ENCODE results near the gene GLRX5. TPM values are rescaled to one million over a fixed set of nuclear protein-coding genes. Genes with fewer than 3 reads are reported as not detected.

Gene GLRX5
- total RNA-seq: 15.1 TPM

DNA sequence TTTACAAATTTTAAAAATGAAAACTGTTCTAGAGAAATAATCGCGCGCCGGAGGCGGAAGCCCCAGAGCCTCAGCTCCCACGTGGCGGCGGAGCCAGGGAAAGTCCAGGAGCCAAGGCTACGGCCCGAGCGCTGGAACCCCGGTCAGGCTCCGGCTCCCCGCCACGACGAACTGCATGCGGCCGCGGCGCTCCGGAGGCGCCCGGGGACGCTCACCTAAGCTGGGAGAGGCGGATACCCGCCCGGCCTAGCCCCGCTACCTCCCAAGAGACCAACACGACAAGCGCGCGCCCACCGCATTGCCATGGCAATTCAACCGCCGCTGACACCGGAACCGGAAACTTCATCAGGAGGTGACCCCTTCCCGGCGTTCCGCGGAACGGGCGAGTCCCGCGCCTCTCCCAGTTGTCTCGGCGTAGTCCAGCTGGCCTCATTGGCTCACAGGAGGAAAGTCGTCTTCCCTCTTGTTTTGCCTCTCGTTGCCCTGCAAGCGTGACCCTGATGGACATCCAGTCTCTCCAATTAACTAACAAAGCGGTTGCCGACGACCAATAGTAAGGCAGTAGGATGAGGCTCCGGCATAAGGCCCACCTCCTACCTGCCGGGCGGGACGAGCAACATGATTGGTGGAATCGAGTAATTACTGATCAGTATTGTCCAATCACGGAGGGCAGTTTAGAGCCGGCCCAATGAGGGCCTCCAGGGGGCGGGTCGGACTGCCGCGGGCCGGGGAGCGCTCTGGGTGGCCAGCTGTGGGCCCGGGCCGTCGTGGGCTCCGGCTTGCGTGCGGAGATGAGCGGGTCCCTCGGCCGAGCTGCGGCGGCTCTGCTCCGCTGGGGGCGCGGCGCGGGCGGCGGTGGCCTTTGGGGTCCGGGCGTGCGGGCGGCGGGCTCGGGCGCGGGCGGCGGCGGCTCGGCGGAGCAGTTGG is at the start of gene GLRX5:
Gene GLRX5 (plus strand): TSS at position 752 of the 927 bp plus-strand sequence. CDS start 40 bp downstream, at position 792.
- DNase-seq (ENCODE audit: low read depth in 2 of 3, low spot score in 2 of 3): peak; percentile 93 to 100 (median 100)

DNA sequence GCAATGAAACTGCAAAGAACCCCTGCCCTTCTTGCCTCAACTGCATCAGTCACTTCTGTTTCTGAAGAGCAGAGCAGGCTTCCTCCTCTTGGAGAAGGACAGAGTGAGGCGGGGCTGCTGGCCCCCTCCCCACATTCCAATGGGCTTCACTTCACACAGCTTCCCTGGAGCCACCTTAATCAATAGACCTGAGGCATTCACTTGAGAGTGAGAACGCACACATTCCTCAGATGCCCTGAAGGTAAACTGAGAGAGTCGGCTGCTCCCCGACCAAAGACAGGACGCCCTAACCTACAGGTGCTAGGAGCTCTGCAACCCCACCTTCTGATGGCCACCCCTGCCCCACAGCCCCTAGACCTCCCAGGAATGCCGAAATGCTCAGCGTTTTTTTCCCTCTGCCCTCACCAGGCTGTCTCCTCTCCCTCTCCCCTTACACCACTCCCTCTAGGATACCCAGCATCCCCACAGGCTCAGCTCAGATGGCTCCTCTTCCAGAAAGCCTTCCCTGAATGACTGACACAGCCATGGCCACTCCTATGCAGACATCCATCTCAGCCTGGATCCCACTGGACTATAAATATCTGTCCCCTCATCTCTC is 49.5 kb upstream of the GLRX5 start:
- no peak for DNase-seq (ENCODE audit: low read depth in 2 of 3, low spot score in 2 of 3)

DNA sequence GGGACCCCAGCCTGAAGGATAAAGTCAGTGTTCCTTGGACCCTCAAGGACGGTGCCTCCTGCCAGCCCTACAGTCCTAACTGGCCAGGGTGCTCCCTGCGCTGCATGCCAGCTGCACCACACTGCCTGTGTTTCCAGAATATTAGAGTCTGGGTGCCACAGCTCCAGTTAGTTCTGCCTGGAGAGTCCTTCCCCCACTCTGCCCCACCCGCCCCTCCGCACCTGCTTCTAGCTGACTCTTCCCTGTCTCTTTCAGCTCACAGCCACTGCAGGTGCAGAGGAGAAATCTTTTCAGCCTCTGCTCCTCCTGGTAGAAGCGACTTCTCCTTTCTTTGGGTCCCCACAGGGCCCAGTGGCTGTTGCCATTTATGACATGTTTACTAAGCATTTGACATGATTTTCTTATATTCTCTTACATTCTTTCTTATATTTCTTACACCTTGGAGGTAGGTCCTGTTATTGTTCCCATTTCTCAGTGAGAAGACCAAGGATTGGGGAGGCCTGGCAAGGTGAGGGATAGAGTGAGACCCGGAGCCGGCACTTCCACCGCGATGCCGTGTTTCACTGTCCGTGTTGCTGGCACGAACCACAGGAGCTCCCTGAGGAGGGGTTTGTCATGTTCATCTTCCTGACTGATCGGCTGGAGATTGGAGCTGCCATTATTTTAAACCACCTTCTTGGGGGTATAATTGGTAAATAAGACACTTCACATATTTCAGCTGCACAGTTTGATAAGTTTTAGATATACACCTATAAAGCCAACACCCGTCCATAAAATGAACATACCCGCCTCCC is 47.8 kb upstream of the GLRX5 start:
- peak in 1 of 3 donors; percentile 29 for DNase-seq (ENCODE audit: low read depth in 2 of 3, low spot score in 2 of 3)

DNA sequence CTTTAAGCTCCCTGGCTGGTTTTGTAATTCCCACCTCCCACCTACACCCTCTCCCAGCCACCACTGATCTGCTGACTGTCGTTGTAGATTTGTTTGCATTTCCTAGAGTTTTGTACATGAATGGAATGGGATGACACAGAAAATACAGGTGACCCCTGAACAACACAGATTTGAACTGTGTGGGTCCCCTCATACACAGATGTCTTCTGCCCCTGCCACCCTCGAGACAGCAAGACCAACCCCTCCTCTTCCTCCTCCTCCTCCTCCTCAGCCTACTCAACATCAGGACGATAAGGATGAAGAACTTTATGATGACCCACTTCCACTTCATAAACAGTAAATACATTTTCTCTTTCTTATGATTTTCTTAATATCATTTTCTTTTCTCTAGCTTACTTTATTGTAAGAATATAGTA is 47.2 kb upstream of the GLRX5 start:
- DNase-seq (ENCODE audit: low read depth in 2 of 3, low spot score in 2 of 3): no peak

DNA sequence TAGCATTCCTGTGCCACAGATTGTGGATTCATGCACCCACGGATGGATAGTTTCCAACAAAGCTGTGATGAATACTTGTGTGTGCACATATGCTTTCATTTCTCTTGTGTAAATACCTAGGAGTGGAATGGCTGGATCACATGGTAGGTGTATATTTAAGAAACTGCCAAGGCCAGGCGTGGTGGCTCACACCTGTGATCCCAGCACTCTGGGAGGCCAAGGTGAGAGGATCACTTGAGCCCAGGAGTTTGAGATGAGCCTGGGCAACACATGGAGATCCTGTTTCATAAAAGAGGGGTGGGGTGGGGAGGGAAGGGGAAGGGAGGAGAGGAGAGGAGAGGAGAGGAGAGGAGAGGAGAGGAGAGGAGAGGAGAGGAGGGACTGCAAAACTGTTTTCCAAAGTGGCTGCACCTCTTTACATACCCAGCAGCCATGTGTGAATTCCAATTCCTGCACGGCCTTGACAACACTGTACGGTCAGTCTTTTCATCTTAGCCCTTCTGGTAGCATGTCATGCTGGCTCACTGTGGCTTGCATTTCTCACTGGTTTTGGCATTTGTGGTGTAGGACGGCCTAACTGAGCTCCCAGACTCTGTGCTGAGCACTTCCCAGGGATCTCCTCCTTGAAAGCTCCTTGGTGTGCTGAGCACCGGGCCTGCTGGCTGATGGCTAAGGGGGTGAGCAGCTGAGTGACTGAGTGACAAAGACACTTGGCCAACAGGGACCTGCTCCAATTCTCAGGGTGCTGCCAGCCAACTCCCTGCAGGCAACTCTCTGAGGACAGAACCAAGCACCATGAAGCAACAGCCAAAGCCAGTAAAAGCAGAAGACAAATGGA is 46.3 kb upstream of the GLRX5 start:
- DNase-seq (ENCODE audit: low read depth in 2 of 3, low spot score in 2 of 3): no peak

DNA sequence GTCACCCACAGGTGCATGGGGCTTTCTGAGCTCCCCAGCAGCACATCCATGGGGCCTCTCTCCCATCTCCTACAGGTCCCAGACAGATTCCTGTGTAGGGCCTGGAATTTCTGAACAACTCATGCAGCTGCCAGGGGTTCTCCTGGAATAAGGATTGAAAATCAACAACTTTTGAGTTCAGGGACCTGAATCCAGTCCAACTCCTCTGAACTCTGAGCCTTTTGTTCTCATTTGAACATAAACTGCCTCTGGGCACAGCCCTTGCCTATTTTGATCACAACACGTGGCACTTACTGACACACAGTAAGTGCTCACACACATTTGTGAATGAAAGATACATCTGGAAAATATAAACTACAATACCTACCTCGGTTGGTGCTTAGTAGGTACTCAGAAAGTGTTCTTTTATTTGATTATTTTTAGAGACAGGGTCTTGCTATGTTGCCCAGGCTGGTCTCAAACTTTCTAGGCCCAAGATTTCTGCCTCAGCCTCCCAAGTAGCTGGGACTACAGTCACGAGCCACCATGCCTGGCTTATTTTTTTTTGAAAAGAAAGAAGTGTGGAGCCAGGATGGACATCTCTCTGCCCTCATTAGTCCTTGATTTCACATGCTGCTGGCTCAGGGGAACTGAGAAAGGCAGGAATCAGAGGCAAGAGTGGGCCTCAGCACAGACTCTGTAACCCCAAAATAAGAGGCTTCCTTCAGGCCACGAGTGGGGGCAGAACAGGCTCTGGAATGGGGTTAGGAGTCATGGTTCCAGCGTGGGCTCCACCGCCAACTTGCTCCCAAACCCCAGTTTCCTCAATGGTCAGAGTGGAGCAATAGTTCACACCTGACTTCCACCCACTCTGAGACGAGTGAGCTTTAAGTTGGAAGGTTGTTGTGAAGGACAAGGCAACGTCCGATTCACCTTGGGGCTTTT is 45.4 kb upstream of the GLRX5 start:
- DNase-seq (ENCODE audit: low read depth in 2 of 3, low spot score in 2 of 3): no peak

DNA sequence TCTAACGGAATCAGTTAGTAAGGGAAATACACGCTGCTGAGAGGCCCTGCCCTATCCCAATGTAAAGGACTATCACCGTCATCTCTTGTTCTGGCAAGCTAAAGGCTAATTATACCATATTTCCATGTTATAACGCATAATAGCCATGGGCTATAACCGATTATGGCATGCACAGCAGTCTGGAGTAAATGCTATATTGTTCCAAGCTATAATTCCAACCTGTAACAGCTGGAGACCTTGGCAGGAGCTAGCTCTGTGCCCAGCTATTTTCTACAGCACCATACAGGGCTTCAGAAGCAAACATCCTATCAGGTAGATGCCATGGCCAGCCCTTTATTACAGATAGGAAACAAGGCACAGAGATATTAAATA is 44.7 kb upstream of the GLRX5 start:
- DNase-seq (ENCODE audit: low read depth in 2 of 3, low spot score in 2 of 3): no peak

DNA sequence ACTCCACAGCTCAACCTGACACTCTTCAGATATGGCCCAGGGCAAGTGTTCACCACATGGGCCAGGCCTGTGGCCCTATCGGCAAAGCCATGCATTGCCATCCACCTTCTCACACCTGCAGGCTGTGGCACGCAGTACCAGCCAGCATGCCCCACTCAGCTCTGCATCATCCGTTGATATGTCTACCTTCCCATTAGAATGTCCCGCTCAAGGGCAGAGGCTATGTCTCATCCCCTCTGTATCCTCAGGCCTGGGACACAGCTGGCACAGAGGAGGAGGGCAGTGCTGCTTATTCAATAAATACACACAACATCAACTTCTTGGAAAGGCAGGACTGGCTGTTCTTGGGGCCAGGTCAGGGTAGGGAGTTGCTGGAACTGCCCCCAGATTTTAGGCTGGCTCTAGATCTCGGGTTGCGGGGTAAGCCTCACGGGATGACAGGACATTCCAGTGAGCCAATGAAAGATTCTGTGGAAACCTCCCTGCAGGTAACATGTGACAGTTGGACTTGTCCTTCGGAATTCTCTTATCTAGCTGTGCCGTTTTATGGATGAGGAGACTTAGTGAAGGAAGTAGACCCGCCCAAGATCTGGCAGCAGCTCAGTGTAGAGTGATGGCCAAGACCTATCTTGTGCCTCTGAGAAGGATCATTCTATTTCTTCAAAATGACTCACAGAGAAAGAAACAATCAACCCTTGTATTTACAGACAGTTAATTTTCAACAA is 44.0 kb upstream of the GLRX5 start:
- no peak for DNase-seq (ENCODE audit: low read depth in 2 of 3, low spot score in 2 of 3)

DNA sequence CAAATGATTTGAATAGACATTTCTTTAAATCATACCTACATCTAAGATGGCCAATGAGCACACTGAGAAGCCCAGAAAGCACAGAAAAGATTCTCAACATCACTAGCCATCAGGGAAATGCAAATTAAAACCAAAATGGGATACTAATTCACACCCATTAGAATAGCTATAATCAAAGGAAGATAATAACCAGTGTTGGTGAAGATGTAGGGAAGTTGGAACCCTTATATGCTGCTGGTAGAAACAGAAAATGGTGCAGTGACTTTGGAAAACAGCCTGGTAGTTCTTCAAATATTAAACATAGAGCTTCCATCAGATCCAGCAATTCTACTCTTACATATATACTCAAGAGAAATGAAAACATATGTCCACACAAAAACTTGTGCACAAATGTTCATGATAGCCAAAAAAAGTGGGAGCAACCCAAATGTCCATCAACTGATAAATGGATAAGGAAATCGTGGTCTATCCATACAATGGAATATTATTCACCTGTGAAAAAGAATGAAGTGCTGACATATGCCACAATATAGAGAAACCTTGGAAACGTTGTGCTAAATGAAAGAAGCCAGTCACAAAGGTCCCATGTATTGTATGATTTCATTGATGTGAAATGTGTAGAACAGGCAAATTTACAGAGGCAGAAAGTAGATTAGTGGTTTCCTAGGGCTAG is 42.8 kb upstream of the GLRX5 start:
- DNase-seq (ENCODE audit: low read depth in 2 of 3, low spot score in 2 of 3): no peak

DNA sequence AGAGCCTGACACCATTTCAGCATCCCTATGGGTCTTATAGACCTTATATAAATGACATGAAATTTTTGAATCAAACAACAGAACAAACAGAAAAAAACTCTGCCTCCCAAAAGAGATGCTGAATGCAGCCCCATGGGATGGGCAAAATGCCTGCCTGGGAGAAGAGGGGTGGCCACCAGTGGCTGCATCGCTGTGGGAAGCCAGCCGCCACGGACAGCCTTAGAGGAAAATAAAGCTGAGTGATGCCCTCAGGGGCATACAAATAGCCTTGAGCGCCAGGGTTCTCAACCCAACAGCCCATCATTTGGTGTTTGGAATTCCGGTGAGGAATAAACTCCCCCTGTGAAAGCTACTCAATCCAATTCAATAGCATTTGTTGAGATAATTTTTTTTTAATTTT is 41.3 kb upstream of the GLRX5 start:
- DNase-seq (ENCODE audit: low read depth in 2 of 3, low spot score in 2 of 3): no peak

DNA sequence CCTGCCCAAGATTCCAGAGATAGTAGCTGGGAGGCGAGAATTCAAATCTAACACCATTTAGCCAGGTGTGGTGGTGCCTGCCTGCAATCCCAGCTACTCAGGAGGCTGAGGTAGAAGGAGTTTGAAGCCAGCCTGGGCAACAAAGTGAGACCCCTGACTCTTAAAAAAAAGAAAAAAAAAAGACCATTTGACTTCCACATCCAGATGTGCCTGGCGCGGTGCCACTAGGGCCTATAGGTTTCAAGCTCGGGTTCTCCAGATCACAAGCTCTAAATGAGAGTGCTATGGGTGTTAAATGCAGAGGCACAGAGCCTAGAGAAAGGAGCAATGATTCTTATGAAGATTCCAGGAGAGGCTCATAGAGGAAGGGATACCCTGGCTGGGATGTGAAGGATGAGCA is 40.9 kb upstream of the GLRX5 start:
- no peak for DNase-seq (ENCODE audit: low read depth in 2 of 3, low spot score in 2 of 3)

DNA sequence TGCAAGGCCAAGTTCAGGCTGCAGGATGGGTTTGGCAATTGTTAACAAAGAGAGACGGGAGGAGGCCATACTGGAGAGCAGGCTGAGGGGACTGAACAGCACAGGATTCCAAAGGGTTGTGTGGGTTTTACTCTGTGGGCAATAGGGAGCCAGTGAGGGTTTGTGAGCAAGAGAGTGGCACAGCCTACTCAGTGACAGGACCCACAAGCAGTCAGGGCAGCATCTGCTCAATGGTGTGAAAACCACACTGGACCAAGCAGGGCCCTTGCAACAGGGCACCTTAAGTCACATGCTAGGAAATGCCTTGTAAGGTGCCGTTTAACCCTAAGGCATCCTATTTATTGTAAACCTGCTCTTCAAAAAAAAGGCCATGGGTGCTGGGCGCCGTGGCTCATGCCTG is 40.4 kb upstream of the GLRX5 start:
- no peak for DNase-seq (ENCODE audit: low read depth in 2 of 3, low spot score in 2 of 3)

DNA sequence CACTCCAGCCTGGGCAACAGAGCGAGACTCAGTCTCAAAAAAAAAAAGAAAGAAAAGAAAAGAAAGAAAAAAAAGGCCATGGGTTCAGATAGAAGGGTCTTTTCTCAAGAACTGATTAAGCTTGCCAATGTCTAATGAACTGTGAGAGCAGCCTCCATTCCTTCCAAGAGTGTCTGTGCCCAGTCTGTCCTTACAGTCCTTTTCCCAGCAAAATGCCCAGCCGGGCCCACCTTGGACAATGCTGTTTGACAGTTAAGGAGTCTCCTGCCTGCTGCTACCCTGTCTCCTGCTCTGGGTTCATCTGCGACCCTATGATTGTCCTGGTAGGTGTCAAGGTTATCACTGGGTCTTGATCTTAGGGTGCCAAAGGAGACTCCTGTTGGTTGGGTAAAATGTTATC is 39.8 kb upstream of the GLRX5 start:
- no peak for DNase-seq (ENCODE audit: low read depth in 2 of 3, low spot score in 2 of 3)

DNA sequence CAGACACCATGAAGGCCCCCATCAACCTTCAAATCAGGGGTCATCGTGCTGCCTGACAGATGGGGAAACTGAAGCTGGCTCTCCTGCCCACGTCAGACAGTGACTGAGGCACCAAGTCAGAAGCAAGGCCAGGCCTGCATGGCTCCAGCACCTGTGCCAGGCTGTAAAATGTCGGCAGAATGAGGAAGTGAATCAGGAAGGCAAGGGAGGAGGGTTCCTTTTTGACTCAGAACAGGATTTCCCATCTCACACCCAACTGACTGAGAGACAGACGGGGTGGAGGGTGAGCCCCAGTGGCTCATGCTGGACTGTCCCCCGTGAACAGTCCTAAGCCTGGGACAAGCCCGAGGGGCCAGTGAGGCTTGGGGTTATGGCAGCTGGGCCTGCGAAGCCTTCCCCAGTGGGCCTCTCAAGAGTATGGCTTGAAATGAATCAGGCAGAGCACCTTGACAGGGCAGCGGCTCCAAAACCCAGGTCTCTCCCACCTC is 39.3 kb upstream of the GLRX5 start:
- DNase-seq (ENCODE audit: low read depth in 2 of 3, low spot score in 2 of 3): peak in 2 of 3 donors; percentile 73 to 74

DNA sequence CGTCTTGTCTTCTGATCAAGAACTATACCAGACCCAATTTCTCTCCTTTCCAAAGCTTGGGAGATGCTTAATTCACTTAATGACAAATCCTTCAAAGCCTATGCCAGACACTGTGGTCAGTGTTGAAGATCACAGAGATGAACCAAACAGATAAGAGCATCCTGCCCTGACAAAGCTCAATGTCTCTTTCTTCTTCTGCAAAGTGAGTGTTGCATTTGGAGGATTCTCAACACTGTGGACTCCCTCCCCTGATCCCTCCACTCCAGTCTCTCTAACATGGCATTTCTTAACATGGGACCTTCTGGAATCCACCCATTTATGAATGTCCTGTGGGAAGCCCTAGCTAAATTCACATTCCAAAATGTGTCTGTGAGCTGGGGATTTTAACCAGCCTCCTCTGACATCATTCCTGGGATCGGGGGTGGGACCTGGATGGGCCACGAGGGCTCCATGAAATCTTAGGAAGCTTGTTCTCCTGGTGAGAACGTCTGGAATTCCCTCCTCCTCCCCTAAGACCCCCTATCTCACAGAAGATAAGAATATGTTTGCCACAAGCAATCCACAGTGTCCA is 38.7 kb upstream of the GLRX5 start:
- no peak for DNase-seq (ENCODE audit: low read depth in 2 of 3, low spot score in 2 of 3)

DNA sequence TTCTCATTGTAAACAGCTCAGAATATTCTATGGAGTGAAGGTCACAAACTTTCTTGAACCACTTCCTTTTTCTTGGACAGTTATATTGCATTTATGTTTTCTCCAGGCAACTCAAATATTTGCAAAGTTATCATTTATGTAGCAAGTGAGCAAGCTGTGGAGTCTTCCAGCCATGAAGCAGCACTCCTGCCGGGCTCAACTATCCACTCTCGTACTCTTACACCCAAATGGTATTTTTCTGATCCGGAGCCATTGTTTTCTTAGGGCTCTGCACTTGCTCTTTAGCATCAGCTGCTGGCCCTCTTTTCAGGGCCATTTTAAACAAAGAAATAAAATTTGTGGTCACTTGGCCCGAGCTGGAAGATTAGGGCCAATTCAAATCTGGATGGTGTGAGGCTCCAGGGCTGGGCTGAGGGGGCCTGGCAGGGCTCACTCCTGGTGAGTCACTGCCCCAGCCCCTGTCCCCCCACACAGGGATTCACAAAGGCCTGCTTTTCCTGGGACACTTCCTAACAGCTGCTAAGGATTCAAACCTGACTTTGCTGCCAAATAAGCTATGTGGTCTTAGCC is 38.1 kb upstream of the GLRX5 start:
- DNase-seq (ENCODE audit: low read depth in 2 of 3, low spot score in 2 of 3): no peak

DNA sequence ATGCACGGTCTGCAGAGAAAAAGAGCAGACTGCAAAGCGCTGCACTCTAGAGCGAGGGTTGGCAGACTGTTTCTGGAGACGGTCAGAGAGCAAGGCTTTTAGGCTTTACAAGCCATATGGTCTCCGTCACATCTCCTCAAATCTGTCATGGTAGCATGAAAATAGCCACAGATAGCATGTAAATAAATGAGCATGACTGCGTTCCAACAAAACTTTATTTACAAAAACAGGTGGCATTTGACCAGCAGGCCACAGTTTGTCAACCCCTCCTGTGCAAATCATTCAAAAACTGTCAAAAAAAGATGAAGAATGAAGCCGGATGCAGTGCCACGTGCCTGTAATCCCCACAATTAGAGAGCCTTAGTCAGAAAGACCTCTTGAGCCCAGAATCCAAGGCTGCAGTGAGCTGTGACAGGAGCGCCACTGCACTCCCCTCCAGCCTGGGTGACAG is 37.3 kb upstream of the GLRX5 start:
- no peak for DNase-seq (ENCODE audit: low read depth in 2 of 3, low spot score in 2 of 3)
